Activated T-cell treated with anti-CD3 and anti-CD28 coated beads, Interleukin-2, amount 50 U/mL, for 72 hours (primary cell): ENCODE data around the gene CYP2U1. TPM values are rescaled to one million over a fixed set of nuclear protein-coding genes. Genes with fewer than 3 reads are reported as not detected.

Experiments used
- ATAC-seq, 2 donors: fragments of 150-1000 bp; cut with Tn5 transposase; replicated peaks in 1 of 2; 2 replicates each; pipeline ENCODE4 v1.10.0; 2021; ENCODE audit warnings: moderate library complexity in 2 of 2, mild to moderate bottlenecking in 1 of 2
- DNase-seq, 2 donors: peaks; one replicate each; pipeline ENCODE4 v3.0.0; 2021 to 2022; ENCODE audit warnings: mixed read lengths in 1 of 2
- H3K27ac Mint-ChIP-seq: one replicate; pipeline ENCODE4 v1.8.0; 2022; ENCODE audit warnings: mild to moderate bottlenecking, moderate library complexity, mixed read lengths
- H3K27me3 Mint-ChIP-seq: one replicate; pipeline ENCODE4 v1.8.0; 2022; ENCODE audit warnings: low read depth, mixed read lengths
- H3K36me3 Mint-ChIP-seq, 2 donors: one replicate each; pipeline ENCODE4 v1.8.0; 2022; ENCODE audit warnings: mixed read lengths in 2 of 2, mild to moderate bottlenecking in 1 of 2; ENCODE audit not compliant: insufficient read depth in 2 of 2
- H3K4me1 Mint-ChIP-seq: one replicate; pipeline ENCODE4 v1.8.0; 2022; ENCODE audit warnings: low read depth, mixed read lengths
- H3K4me3 Mint-ChIP-seq, 2 donors: one replicate each; pipeline ENCODE4 v1.8.0; 2022; ENCODE audit warnings: mild to moderate bottlenecking in 2 of 2, mixed read lengths in 2 of 2, moderate library complexity in 2 of 2
- H3K9me3 Mint-ChIP-seq, 2 donors: one replicate each; pipeline ENCODE4 v1.8.0; 2022; ENCODE audit warnings: mixed read lengths in 2 of 2
- total RNA-seq, 2 donors: library from RNA; stranded (reverse); gene quantifications; one replicate each; pipeline ENCODE4 v1.2.3, GENCODE V29; 2022

The CYP2U1 gene
- 1 to 10 TPM; 2.2 to 2.8 TPM for total RNA-seq

DNA sequence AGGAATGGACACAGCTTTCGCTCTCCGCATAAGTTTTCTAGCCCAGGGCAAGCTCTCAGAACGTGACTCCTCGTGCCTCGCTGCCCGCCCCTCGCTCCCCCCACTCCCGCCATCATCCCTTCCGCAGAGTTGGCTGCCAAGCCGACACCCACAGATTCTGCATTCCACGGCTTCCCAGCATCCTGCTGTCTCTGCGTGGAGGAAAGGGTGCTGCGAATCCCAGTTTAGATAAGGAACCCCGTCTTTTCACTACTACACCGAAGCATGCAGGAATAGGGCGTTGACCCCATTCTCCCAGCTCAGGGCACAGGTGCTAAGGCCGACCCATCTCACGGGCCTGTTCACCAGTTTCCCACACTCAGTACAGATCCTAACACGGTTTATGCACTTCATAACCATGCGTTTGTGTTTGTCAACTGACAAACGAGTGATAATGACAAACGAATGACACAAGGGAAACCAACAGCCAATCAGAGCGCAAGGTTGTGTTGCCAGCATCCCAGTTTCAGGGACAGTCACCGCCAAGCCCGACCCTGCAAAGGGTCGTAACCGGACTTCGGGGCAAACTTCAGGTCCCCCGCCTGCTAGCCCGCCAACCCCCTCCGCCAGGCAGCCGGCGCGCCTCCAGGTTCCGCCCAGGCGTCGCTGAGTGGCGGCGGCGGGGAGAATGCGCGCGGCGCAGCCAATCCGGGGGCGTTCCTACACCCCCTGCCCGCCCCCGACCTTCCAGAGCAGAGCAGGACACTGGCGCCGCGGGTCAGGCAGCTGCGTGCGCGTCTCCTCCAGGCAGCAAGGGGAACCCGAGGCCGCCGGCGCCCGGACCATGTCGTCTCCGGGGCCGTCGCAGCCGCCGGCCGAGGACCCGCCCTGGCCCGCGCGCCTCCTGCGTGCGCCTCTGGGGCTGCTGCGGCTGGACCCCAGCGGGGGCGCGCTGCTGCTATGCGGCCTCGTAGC is at the start of gene CYP2U1:
Gene CYP2U1 (plus strand): TSS at position 729 of the 954 bp plus-strand sequence. CDS start 95 bp downstream, at position 824.
- peaks cover 3% of the 10 kb centered on the region in 2 donors for H3K36me3 Mint-ChIP-seq
- peak; percentile 94 for ATAC-seq
- peaks cover 6% of the 10 kb centered on the region for H3K27me3 Mint-ChIP-seq
- DNase-seq, result peak; percentile 80 to 87
- peaks cover 29% of the 10 kb centered on the region for H3K4me1 Mint-ChIP-seq
- peak within 1 kb of the TSS; percentile 64 for H3K27ac Mint-ChIP-seq
- H3K9me3 Mint-ChIP-seq, result no peaks in the 10 kb centered on the region
- peak within 1 kb of the TSS; percentile 92 to 93 for H3K4me3 Mint-ChIP-seq

GRCh38 chr4:107885865-107886264 is 45.5 kb upstream of the CYP2U1 start:
- H3K36me3 Mint-ChIP-seq, result peaks cover 4 to 5% of the 10 kb centered on the region in 2 donors
- H3K9me3 Mint-ChIP-seq, result peaks cover 0 to 3% of the 10 kb centered on the region in 2 donors
- H3K27me3 Mint-ChIP-seq, result peaks cover 16% of the 10 kb centered on the region
- H3K4me3 Mint-ChIP-seq, result no peak overlapping the region
- no peak overlapping the region for H3K27ac Mint-ChIP-seq
- DNase-seq (no peak), ATAC-seq (no peak)
- H3K4me1 Mint-ChIP-seq, result no peaks in the 10 kb centered on the region

GRCh38 chr4:107888237-107888636 is 43.1 kb upstream of the CYP2U1 start:
- no peak overlapping the region for H3K27ac Mint-ChIP-seq
- peaks cover 4 to 5% of the 10 kb centered on the region in 2 donors for H3K36me3 Mint-ChIP-seq
- peaks cover 2 to 5% of the 10 kb centered on the region in 2 donors for H3K9me3 Mint-ChIP-seq
- H3K4me1 Mint-ChIP-seq, result no peaks in the 10 kb centered on the region
- ATAC-seq (no peak), DNase-seq (no peak)
- no peak overlapping the region for H3K4me3 Mint-ChIP-seq
- peaks cover 7% of the 10 kb centered on the region for H3K27me3 Mint-ChIP-seq

DNA sequence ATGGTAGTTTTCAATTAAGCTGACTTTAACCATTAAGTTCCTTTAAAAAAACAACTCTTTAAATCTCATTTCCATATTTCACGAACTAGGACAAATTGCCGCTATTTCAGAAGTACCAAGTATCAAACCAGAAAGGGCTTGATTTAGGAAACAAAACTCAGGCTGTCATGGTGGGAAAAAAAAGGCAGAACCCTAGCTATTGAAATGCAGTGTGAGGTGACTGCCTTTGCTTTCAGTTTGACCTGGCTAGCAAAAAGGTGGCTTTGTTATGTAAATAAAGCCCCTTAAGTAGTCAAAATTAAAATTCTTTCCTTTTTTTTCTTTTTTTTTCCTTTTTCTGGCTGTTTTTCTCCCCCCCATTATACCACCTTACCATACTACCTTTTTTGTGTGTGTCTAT is 40.6 kb upstream of the CYP2U1 start:
- Mint-ChIP-seq H3K4me1 (peaks cover 9% of the 10 kb centered on the region), H3K9me3 (peaks cover 2 to 5% of the 10 kb centered on the region in 2 donors), H3K27me3 (peaks cover 24% of the 10 kb centered on the region), H3K36me3 (peaks cover 4 to 5% of the 10 kb centered on the region in 2 donors), H3K27ac (no peak overlapping the region), H3K4me3 (no peak overlapping the region)
- ATAC-seq (no peak), DNase-seq (no peak)

- H3K36me3 Mint-ChIP-seq, result peaks cover 4 to 5% of the 10 kb centered on the region in 2 donors
- peaks cover 14% of the 10 kb centered on the region for H3K4me1 Mint-ChIP-seq
- no peak overlapping the region for H3K27ac Mint-ChIP-seq
- no peak for DNase-seq
- no peak for ATAC-seq
- H3K27me3 Mint-ChIP-seq, result peaks cover 24% of the 10 kb centered on the region
- peaks cover 2 to 5% of the 10 kb centered on the region in 2 donors for H3K9me3 Mint-ChIP-seq
- H3K4me3 Mint-ChIP-seq, result no peak overlapping the region
Observed at GRCh38 chr4:107891299-107891698, 40.0 kb upstream of the CYP2U1 start.

- H3K27ac Mint-ChIP-seq, result no peak overlapping the region
- peaks cover 35% of the 10 kb centered on the region for H3K4me1 Mint-ChIP-seq
- ATAC-seq (no peak), DNase-seq (no peak)
- H3K4me3 Mint-ChIP-seq, result no peak overlapping the region
- peaks cover 3 to 4% of the 10 kb centered on the region in 2 donors for H3K36me3 Mint-ChIP-seq
- peaks cover 39% of the 10 kb centered on the region for H3K27me3 Mint-ChIP-seq
- peaks cover 2 to 5% of the 10 kb centered on the region in 2 donors for H3K9me3 Mint-ChIP-seq
Observed at GRCh38 chr4:107893171-107894137, 37.9 kb upstream of the CYP2U1 start.

GRCh38 chr4:107894138-107894603 is 37.2 kb upstream of the CYP2U1 start:
- Mint-ChIP-seq H3K9me3 (peaks cover 2 to 4% of the 10 kb centered on the region in 2 donors), H3K27me3 (peaks cover 43% of the 10 kb centered on the region), H3K36me3 (peaks cover 2 to 3% of the 10 kb centered on the region in 2 donors), H3K27ac (no peak overlapping the region), H3K4me3 (no peak overlapping the region), H3K4me1 (peaks cover 38% of the 10 kb centered on the region)
- ATAC-seq (no peak), DNase-seq (no peak)

- peak overlapping the region; percentile 54 for H3K27ac Mint-ChIP-seq
Observed at GRCh38 chr4:107896158-107896645, 35.1 kb upstream of the CYP2U1 start.

GRCh38 chr4:107896646-107897045 is 34.7 kb upstream of the CYP2U1 start:
- H3K27ac Mint-ChIP-seq, result no peak overlapping the region
- peaks cover 40% of the 10 kb centered on the region for H3K4me1 Mint-ChIP-seq
- no peaks in the 10 kb centered on the region for H3K36me3 Mint-ChIP-seq
- H3K4me3 Mint-ChIP-seq, result peak overlapping the region in 1 of 2 donors; percentile 39
- H3K27me3 Mint-ChIP-seq, result peaks cover 59% of the 10 kb centered on the region
- no peaks in the 10 kb centered on the region for H3K9me3 Mint-ChIP-seq
- DNase-seq (no peak), ATAC-seq (no peak)

More at GRCh38 chr4:107896158-107896645, 35.1 kb upstream of the CYP2U1 start:
- Mint-ChIP-seq H3K36me3 (no peaks in the 10 kb centered on the region), H3K9me3 (peaks cover 0 to 2% of the 10 kb centered on the region in 2 donors), H3K4me1 (peaks cover 40% of the 10 kb centered on the region), H3K4me3 (peak overlapping the region in 1 of 2 donors; percentile 39), H3K27me3 (peaks cover 55% of the 10 kb centered on the region)
- DNase-seq, result peak; percentile 21 to 23
- peak; percentile 94 to 95 for ATAC-seq

GRCh38 chr4:107897823-107898222 is 33.5 kb upstream of the CYP2U1 start:
- H3K9me3 Mint-ChIP-seq, result no peaks in the 10 kb centered on the region
- H3K4me3 Mint-ChIP-seq, result peak overlapping the region in 1 of 2 donors; percentile 33
- DNase-seq (peak in 1 of 2 donors; percentile 7), ATAC-seq (peak; percentile 57 to 62)
- H3K27ac Mint-ChIP-seq, result no peak overlapping the region
- H3K4me1 Mint-ChIP-seq, result peaks cover 40% of the 10 kb centered on the region
- peaks cover 70% of the 10 kb centered on the region for H3K27me3 Mint-ChIP-seq
- H3K36me3 Mint-ChIP-seq, result no peaks in the 10 kb centered on the region

DNA sequence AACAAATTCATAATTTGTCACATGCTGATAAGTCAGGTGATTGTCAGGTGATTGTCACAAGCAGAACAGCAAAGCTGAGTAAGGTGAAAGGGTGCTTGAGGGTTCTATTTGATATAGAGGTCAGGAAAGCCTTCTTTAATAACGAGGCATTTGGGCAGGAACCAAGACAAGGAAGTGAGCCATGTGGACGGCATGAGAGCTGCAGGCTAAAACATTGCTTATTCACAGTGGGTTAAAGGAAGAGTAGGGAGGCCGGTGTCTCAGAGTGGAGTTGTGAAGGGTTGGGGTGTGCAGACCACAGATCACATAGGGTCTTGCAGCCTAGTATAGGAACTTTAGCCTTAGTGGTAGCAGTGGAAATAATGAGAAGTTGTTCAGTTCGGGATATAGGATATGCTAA is 31.3 kb upstream of the CYP2U1 start:
- ATAC-seq, result no peak
- Mint-ChIP-seq H3K4me3 (no peak overlapping the region), H3K4me1 (peaks cover 43% of the 10 kb centered on the region), H3K9me3 (peaks cover 6% of the 10 kb centered on the region in 2 donors), H3K27me3 (peaks cover 63% of the 10 kb centered on the region), H3K27ac (no peak overlapping the region), H3K36me3 (peaks cover 7 to 8% of the 10 kb centered on the region in 2 donors)
- DNase-seq, result no peak

DNA sequence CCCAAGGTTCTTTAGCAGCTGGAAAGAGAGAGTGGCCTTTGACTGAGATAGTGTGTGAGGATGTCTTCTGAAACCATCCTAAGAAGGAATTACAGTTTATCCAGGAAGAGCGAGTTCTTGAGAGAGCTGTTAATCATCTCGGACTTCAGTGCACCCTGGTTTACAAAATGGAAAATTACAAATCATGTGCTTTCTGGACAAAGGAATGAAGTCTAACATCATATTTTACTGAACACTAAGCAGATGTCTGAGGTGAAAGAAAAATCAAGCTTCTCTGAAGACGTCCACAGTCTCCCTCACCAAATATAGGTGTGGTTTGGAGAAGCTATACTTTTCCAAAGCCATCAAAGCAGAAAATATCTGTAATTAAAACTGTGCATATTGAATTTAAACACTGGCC is 30.8 kb upstream of the CYP2U1 start:
- H3K4me3 Mint-ChIP-seq, result no peak overlapping the region
- ATAC-seq, result no peak
- H3K27ac Mint-ChIP-seq, result no peak overlapping the region
- peaks cover 38% of the 10 kb centered on the region for H3K4me1 Mint-ChIP-seq
- peaks cover 58% of the 10 kb centered on the region for H3K27me3 Mint-ChIP-seq
- no peak for DNase-seq
- H3K9me3 Mint-ChIP-seq, result peaks cover 6 to 9% of the 10 kb centered on the region in 2 donors
- H3K36me3 Mint-ChIP-seq, result peaks cover 7 to 8% of the 10 kb centered on the region in 2 donors
